PC-9 (cell line): ENCODE results near the gene GNAO1. TPM values are rescaled to one million over a fixed set of nuclear protein-coding genes. Genes with fewer than 3 reads are reported as not detected.

Experiments used
- BruUV-seq: library from RNA; stranded (reverse); fragments of 400-500 nt; replicated peaks from 2 replicates; lab custom pipeline; 2021; lab: Mats Ljungman, UMichigan
- CTCF ChIA-PET: fragments of 300-600 bp; sonication (Branson Sonifier 250); formaldehyde crosslinking; loops from one replicate; lab custom pipeline; 2022; ENCODE audit warnings: antibody characterized with exemption; lab: Charles Lee
- POLR2A ChIA-PET: fragments of 300-600 bp; sonication (Branson Sonifier 250); formaldehyde crosslinking; loops from one replicate; lab custom pipeline; 2022; ENCODE audit warnings: antibody characterized with exemption; ENCODE audit not compliant: unreplicated experiment; lab: Charles Lee
- DNase-seq, 2 experiments: peaks; one replicate each; pipeline versions ENCODE4 v3.0.0 to v3.0.0-alpha.2; 2015 to 2022; ENCODE audit warnings: mixed read lengths in 1 of 2
- H2AFZ ChIP-seq: fragments of 200-600 bp; sonication (generic); 2 replicates; pipeline ENCODE4 v1.8.1; 2017; ENCODE audit warnings: antibody characterized with exemption
- H3F3A ChIP-seq: fragments of 200-600 bp; sonication (generic); 2 replicates; pipeline ENCODE4 v1.8.1; 2017; ENCODE audit warnings: antibody characterized with exemption, mild to moderate bottlenecking, low read depth; ENCODE audit not compliant: insufficient read depth
- H3K27ac ChIP-seq: fragments of 200-600 bp; sonication (generic); 2 replicates; pipeline ENCODE4 v1.6.1; 2016; ENCODE audit warnings: mixed run types
- H3K27me3 ChIP-seq: fragments of 200-600 bp; sonication (generic); 2 replicates; pipeline ENCODE4 v1.6.1; 2016; ENCODE audit warnings: low read depth, mixed run types; ENCODE audit not compliant: insufficient read depth
- H3K36me3 ChIP-seq: fragments of 200-600 bp; sonication (generic); 2 replicates; pipeline ENCODE4 v1.6.1; 2016; ENCODE audit warnings: low read depth, mixed run types
- H3K4me1 ChIP-seq: fragments of 200-600 bp; sonication (generic); replicated peaks from 2 replicates; pipeline ENCODE4 v1.6.1; 2016; ENCODE audit warnings: mixed run types; ENCODE audit not compliant: insufficient read depth
- H3K4me2 ChIP-seq: fragments of 200-600 bp; sonication (generic); 2 replicates; pipeline ENCODE4 v1.6.1; 2017; ENCODE audit warnings: mixed run types
- H3K4me3 ChIP-seq: fragments of 200-600 bp; sonication (generic); 2 replicates; pipeline ENCODE4 v1.6.1; 2016; ENCODE audit warnings: mixed run types
- H3K79me2 ChIP-seq: fragments of 200-600 bp; sonication (generic); 2 replicates; pipeline ENCODE4 v1.6.1; 2017; ENCODE audit warnings: low read depth, mixed run types
- H3K9me2 ChIP-seq: fragments of 200-600 bp; sonication (generic); 2 replicates; pipeline ENCODE4 v1.8.1; 2017; ENCODE audit warnings: mild to moderate bottlenecking; ENCODE audit not compliant: insufficient read depth
- H3K9me3 ChIP-seq: fragments of 200-600 bp; sonication (generic); 2 replicates; pipeline ENCODE4 v1.8.1; 2016; ENCODE audit warnings: low read depth; ENCODE audit not compliant: insufficient read depth
- H4K20me1 ChIP-seq: fragments of 200-600 bp; sonication (generic); 2 replicates; pipeline ENCODE4 v1.8.1; 2017; ENCODE audit not compliant: insufficient read depth
- EZH2 ChIP-seq: fragments of 200-600 bp; sonication (generic); IDR thresholded peaks from 2 replicates; pipeline ENCODE4 v1.8.0; 2017; ENCODE audit warnings: antibody characterized with exemption, low read depth
- intact Hi-C: fragments of 100-400 bp; cut with micrococcal nuclease; formaldehyde crosslinking; loops from one replicate; pipeline ENCODE4 v1.10.0; 2022; ENCODE audit not compliant: unreplicated experiment
- total RNA-seq: library from RNA; stranded (reverse); gene quantifications from 2 replicates; pipeline ENCODE4 v1.2.3, GENCODE V29; 2021
- TF ChIP-seq, protein P1 (sequence below): fragments of 200-600 bp; sonication (generic); conservative IDR thresholded peaks from 2 replicates; pipeline ENCODE4 v1.6.1; 2017; ENCODE audit warnings: mixed run types, antibody characterized with exemption, mild to moderate bottlenecking, moderate library complexity

Gene GNAO1
- total RNA-seq, 1 experiment from 2014 or later = 2.8 TPM

DNA sequence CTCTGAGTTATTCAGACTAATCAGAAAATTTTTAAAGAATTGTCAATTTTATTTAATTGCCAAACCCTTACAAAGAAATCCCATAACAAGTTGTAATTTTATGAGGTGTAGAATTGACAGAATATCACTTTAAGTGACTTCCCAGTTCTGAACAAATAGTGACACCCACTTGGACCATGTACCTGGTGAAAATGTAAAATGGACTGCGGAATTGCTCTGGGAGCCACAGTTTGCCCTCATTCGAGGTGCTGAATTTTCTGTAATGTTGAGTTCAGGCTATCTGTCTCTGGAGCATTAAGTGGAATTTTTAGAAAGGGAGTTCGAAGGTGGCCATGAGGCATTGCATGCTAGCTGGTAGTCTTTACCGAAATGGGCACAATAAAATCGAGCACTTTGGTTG is 5.1 kb downstream of the GNAO1 start:
- H3K27me3 ChIP-seq = no peaks in the 10 kb centered on the region
- intact Hi-C loops = loop anchor here (5.0 kb wide), 1 partner anchor 106 kb away; no protein-coding TSS in a partner anchor
- ChIA-PET POLR2A (no interaction called here), CTCF (no interaction called here)
- H3K9me2 ChIP-seq = no peaks in the 10 kb centered on the region
- no peak overlapping the region for H2AFZ ChIP-seq
- no peaks in the 10 kb centered on the region for H4K20me1 ChIP-seq
- no peak overlapping the region for H3K27ac ChIP-seq
- no peak for TF ChIP-seq EZH2
- TF ChIP-seq, protein P1, sequence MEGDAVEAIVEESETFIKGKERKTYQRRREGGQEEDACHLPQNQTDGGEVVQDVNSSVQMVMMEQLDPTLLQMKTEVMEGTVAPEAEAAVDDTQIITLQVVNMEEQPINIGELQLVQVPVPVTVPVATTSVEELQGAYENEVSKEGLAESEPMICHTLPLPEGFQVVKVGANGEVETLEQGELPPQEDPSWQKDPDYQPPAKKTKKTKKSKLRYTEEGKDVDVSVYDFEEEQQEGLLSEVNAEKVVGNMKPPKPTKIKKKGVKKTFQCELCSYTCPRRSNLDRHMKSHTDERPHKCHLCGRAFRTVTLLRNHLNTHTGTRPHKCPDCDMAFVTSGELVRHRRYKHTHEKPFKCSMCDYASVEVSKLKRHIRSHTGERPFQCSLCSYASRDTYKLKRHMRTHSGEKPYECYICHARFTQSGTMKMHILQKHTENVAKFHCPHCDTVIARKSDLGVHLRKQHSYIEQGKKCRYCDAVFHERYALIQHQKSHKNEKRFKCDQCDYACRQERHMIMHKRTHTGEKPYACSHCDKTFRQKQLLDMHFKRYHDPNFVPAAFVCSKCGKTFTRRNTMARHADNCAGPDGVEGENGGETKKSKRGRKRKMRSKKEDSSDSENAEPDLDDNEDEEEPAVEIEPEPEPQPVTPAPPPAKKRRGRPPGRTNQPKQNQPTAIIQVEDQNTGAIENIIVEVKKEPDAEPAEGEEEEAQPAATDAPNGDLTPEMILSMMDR = no peak
- H3K36me3 ChIP-seq = no peaks in the 10 kb centered on the region
- no TSS peak for BruUV-seq
- H3K4me1 ChIP-seq = peaks cover 19% of the 10 kb centered on the region
- peaks cover 5% of the 10 kb centered on the region; the same call in 1 of the 2 replicates for H3F3A ChIP-seq
- no peak for DNase-seq
- H3K79me2 ChIP-seq = peaks cover 6% of the 10 kb centered on the region; the same call in 1 of the 2 replicates
- H3K4me3 ChIP-seq = no peak overlapping the region
- H3K9me3 ChIP-seq = no peaks in the 10 kb centered on the region
- H3K4me2 ChIP-seq = no peak overlapping the region

DNA sequence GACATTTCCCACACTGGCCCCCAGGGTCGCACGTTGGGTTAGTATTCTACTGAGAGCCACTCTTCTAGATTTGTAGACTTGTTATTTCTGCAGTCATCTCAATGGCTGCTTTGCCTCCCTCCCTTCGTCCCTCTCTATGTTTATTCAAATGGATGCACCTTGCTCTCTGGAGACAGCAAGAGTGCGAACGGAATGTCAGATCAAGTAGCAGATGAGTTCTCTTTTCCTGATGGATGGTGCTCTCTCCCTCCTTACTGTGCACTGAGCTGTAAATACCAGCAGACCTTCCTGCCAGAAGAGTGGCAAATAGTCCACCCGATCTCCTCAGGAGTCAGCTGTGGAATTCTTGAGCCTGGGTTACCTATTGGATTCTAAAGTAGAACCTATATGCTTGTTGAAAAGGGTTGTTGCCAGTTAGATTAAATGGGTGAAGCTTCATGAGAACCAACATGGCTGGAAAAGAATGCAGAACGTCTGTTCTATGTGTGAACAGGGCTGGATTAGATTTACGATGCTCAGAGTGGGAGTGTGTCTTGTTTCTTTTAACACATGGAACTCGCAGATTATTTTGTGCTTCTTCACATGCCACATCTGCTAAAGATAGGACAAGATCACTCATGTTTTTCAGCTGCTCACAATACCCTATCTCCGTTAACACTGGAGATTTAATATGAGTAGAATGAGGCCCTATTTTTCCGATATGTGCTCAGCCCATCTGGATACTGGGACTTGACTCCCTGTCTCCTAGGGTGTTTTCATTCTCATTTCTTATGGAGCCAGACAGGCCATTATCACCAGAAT is 6.1 kb downstream of the GNAO1 start:
- no peak overlapping the region for H3K4me2 ChIP-seq
- intact Hi-C loops = loop anchor here (5.0 kb wide), 1 partner anchor 105 kb away; no protein-coding TSS in a partner anchor

DNA sequence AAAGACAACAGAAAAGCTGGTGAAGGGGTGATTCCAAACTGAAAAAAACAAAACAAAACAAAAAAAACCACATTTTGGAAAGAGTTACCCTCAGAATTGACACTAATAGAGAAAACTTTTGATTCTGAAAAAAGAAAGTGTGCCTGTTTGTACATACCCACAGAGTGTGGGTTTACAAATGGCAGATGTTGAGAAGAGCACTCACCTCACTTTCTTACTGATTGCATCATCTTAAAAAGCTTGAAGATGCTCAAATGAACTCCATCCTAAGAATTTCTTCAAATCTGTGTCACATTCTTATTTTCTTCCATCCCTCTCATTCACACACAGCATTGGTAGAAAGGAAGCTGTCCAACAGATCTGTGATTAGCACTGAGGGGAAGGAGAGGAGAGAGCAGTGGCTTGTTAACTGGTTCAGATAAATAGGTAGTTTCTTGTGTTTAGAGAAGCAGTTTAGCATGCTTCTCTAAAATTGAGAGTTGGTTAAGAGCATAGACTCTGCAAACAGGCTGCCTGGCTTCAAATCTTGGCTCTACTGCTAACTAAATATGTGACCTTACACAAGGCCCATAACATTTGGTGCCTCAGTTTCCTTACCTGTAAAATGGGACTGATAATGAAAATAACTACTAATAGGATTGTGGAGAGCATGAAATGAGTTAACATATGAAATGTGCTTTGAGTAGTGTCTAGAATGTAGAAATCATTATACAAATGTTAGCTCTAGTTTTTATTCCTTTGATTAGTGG is 6.9 kb downstream of the GNAO1 start:
- no peak overlapping the region for H3K4me3 ChIP-seq
- H3K4me1 ChIP-seq = peaks cover 27% of the 10 kb centered on the region
- ChIA-PET CTCF (no interaction called here), POLR2A (no interaction called here)
- H2AFZ ChIP-seq = no peak overlapping the region
- no peaks in the 10 kb centered on the region for H3K27me3 ChIP-seq
- H3K36me3 ChIP-seq = no peaks in the 10 kb centered on the region
- H3K4me2 ChIP-seq = no peak overlapping the region
- no peaks in the 10 kb centered on the region for H3K9me3 ChIP-seq
- H4K20me1 ChIP-seq = no peaks in the 10 kb centered on the region
- TF ChIP-seq EZH2 = no peak
- TF ChIP-seq, protein P1 = no peak
- H3K9me2 ChIP-seq = no peaks in the 10 kb centered on the region
- intact Hi-C loops = loop anchor here (5.0 kb wide), 1 partner anchor 104 kb away; no protein-coding TSS in a partner anchor
- H3F3A ChIP-seq = peaks cover 5% of the 10 kb centered on the region; the same call in 1 of the 2 replicates
- no TSS peak for BruUV-seq
- DNase-seq = no peak
- no peaks in the 10 kb centered on the region for H3K79me2 ChIP-seq
- no peak overlapping the region for H3K27ac ChIP-seq

More for the DNA sequence above, 6.1 kb downstream of the GNAO1 start:
- peaks cover 6% of the 10 kb centered on the region; the same call in 1 of the 2 replicates for H3K79me2 ChIP-seq
- no peaks in the 10 kb centered on the region for H3K27me3 ChIP-seq
- peaks cover 30% of the 10 kb centered on the region for H3K4me1 ChIP-seq
- no peaks in the 10 kb centered on the region for H3K9me2 ChIP-seq
- no peak for TF ChIP-seq EZH2
- TF ChIP-seq, protein P1 = no peak
- no peaks in the 10 kb centered on the region for H4K20me1 ChIP-seq
- H3K4me3 ChIP-seq = no peak overlapping the region
- CTCF ChIA-PET = no interaction called here
- peaks cover 5% of the 10 kb centered on the region; the same call in 1 of the 2 replicates for H3F3A ChIP-seq
- DNase-seq = no peak
- H3K27ac ChIP-seq = no peak overlapping the region
- POLR2A ChIA-PET = no interaction called here
- H2AFZ ChIP-seq = no peak overlapping the region
- no TSS peak for BruUV-seq
- H3K9me3 ChIP-seq = no peaks in the 10 kb centered on the region
- H3K36me3 ChIP-seq = no peaks in the 10 kb centered on the region
